ENCODE results near the gene CDH3. TPM values are rescaled to one million over a fixed set of nuclear protein-coding genes. Genes with fewer than 3 reads are reported as not detected.

The CDH3 gene
- total and polyA plus RNA-seq, 2 donors (not counting 1 experiment from before 2014, with no cell fraction given): 0.17 to 0.24 TPM

DNA sequence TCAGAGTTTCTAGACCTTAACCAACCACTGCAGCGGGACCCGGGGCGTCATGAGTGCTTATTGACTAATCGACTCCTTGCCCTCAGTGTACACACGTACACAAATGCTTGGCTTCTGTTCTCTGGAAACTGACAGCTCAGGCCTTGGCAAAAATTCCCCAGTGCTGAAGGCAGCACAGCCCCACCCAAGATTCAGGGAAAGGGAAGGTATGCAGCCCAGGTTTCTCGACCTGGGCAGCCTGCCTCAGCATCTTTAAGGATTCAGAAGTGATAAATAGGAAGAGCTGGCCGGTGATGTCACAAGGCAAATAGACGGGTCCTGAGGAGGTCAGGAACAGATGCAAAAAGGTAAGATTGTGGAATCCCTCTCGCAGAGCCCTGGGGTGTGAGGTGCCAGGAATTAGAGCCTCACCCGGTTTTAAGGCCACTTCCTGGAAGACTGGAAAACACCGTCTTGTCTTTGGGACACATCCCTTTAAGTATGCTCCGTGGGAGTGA, 9.0 kb upstream of the CDH3 start:
- 88% methylated on average over 12 of the region's 12 CpGs for WGBS (ENCODE audit: insufficient coverage)
- H3K9ac ChIP-seq (ENCODE audit: low read length): no peak overlapping the region
- no peak overlapping the region for H3K27ac ChIP-seq (ENCODE audit: low read length in 2 of 2)
- no peak overlapping the region for H3K4me3 Mint-ChIP-seq
- no peak overlapping the region for H2AFZ ChIP-seq (ENCODE audit: insufficient read depth, low read depth, low read length, poor library complexity, severe bottlenecking)
- no peak for DNase-seq
- H3K27me3 ChIP-seq (replicated peaks in 1 of 4; ENCODE audit: control extremely low read depth in 1 of 4, control insufficient read depth in 3 of 4, insufficient read depth in 4 of 4, low read length in 3 of 4): peaks cover 0 to 11% (median 1%) of the 10 kb centered on the region in 4 experiments
- no peak overlapping the region for H3K4me3 ChIP-seq (ENCODE audit: control extremely low read depth in 1 of 5, extremely low read depth in 1 of 5, insufficient read depth in 1 of 5, low read depth in 2 of 5, low read length in 4 of 5)
- H3K9me3 ChIP-seq (ENCODE audit: control extremely low read depth in 1 of 3, control insufficient read depth in 2 of 3, insufficient read depth in 1 of 3, low read length in 2 of 3): no peaks in the 10 kb centered on the region
- POLR2A ChIA-PET: no interaction called here
- no peak overlapping the region for H3K4me2 ChIP-seq (replicated peaks; ENCODE audit: low read depth, low read length, poor library complexity, severe bottlenecking)
- H3K27me3 Mint-ChIP-seq: peaks cover 17% of the 10 kb centered on the region
- TF ChIP-seq, protein P1, sequence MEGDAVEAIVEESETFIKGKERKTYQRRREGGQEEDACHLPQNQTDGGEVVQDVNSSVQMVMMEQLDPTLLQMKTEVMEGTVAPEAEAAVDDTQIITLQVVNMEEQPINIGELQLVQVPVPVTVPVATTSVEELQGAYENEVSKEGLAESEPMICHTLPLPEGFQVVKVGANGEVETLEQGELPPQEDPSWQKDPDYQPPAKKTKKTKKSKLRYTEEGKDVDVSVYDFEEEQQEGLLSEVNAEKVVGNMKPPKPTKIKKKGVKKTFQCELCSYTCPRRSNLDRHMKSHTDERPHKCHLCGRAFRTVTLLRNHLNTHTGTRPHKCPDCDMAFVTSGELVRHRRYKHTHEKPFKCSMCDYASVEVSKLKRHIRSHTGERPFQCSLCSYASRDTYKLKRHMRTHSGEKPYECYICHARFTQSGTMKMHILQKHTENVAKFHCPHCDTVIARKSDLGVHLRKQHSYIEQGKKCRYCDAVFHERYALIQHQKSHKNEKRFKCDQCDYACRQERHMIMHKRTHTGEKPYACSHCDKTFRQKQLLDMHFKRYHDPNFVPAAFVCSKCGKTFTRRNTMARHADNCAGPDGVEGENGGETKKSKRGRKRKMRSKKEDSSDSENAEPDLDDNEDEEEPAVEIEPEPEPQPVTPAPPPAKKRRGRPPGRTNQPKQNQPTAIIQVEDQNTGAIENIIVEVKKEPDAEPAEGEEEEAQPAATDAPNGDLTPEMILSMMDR (IDR thresholded peaks at IDR 0.05): no peak
- no peak for TF ChIP-seq EZH2 (IDR thresholded peaks at IDR 0.05; ENCODE audit: borderline replicate concordance, insufficient read depth, low read depth, low read length, poor library complexity, severe bottlenecking)
- no peaks in the 10 kb centered on the region for H3K9me3 Mint-ChIP-seq (ENCODE audit: insufficient read depth)
- H4K20me1 ChIP-seq (ENCODE audit: control insufficient read depth, insufficient read depth, low read length, poor library complexity, severe bottlenecking): no peaks in the 10 kb centered on the region
- no peaks in the 10 kb centered on the region for H3K4me1 Mint-ChIP-seq
- H3K4me1 ChIP-seq (ENCODE audit: control insufficient read depth in 2 of 2, insufficient read depth in 2 of 2, low read length in 2 of 2): no peaks in the 10 kb centered on the region
- CTCF ChIA-PET: no interaction called here
- no peaks in the 10 kb centered on the region for H3K36me3 ChIP-seq (replicated peaks in 1 of 2; ENCODE audit: control extremely low read depth in 1 of 2, control insufficient read depth in 1 of 2, extremely low read depth in 1 of 2, insufficient read depth in 2 of 2, low read length in 1 of 2)
- no peak overlapping the region for H3K27ac Mint-ChIP-seq
- intact Hi-C loops (cut with micrococcal nuclease): no loop called here
- no peaks in the 10 kb centered on the region for H3K79me2 ChIP-seq (ENCODE audit: control insufficient read depth, insufficient read depth, low read length)
- ATAC-seq (ENCODE audit: low read depth): no peak

DNA sequence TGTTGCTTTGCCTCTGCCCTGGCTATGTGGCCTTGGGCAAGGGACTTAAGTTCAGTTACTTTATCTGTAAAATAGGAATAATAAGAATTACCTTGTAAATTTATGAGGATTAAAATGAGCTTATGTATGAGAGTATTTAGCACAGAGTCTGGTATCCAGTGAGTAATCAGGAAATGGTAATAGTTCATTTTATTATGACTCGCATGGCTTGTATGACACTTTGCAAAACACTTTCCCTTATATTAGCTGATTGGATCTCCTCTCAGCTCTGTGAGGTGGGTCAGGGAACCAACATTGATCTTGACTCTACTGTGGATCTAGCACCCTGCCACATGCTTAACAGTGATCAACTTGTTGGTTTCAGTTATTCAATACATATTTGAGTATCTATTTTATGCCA, 8.3 kb upstream of the CDH3 start:
- no peak overlapping the region for H3K27ac Mint-ChIP-seq
- WGBS (ENCODE audit: insufficient coverage): no CpG with 5 or more reads among the region's 1 CpG
- no peak overlapping the region for H3K4me3 Mint-ChIP-seq
- DNase-seq: no peak
- Histone ChIP-seq H4K20me1 (ENCODE audit: control insufficient read depth, insufficient read depth, low read length, poor library complexity, severe bottlenecking) (no peaks in the 10 kb centered on the region), H3K36me3 (replicated peaks in 1 of 2; ENCODE audit: control extremely low read depth in 1 of 2, control insufficient read depth in 1 of 2, extremely low read depth in 1 of 2, insufficient read depth in 2 of 2, low read length in 1 of 2) (no peaks in the 10 kb centered on the region), H3K79me2 (ENCODE audit: control insufficient read depth, insufficient read depth, low read length) (no peaks in the 10 kb centered on the region), H3K27me3 (replicated peaks in 1 of 4; ENCODE audit: control extremely low read depth in 1 of 4, control insufficient read depth in 3 of 4, insufficient read depth in 4 of 4, low read length in 3 of 4) (peaks cover 0 to 10% (median 2%) of the 10 kb centered on the region in 4 experiments), H3K9ac (ENCODE audit: low read length) (no peak overlapping the region), H3K9me3 (ENCODE audit: control extremely low read depth in 1 of 3, control insufficient read depth in 2 of 3, insufficient read depth in 1 of 3, low read length in 2 of 3) (no peaks in the 10 kb centered on the region), H2AFZ (ENCODE audit: insufficient read depth, low read depth, low read length, poor library complexity, severe bottlenecking) (no peak overlapping the region), H3K4me2 (replicated peaks; ENCODE audit: low read depth, low read length, poor library complexity, severe bottlenecking) (no peak overlapping the region), H3K4me1 (ENCODE audit: control insufficient read depth in 2 of 2, insufficient read depth in 2 of 2, low read length in 2 of 2) (no peaks in the 10 kb centered on the region), H3K27ac (ENCODE audit: low read length in 2 of 2) (no peak overlapping the region), H3K4me3 (ENCODE audit: control extremely low read depth in 1 of 5, extremely low read depth in 1 of 5, insufficient read depth in 1 of 5, low read depth in 2 of 5, low read length in 4 of 5) (no peak overlapping the region)
- no peaks in the 10 kb centered on the region for H3K4me1 Mint-ChIP-seq
- ChIA-PET POLR2A (no interaction called here), CTCF (no interaction called here)
- intact Hi-C loops (cut with micrococcal nuclease): no loop called here
- no peaks in the 10 kb centered on the region for H3K9me3 Mint-ChIP-seq (ENCODE audit: insufficient read depth)
- no peak for TF ChIP-seq EZH2 (IDR thresholded peaks at IDR 0.05; ENCODE audit: borderline replicate concordance, insufficient read depth, low read depth, low read length, poor library complexity, severe bottlenecking)
- TF ChIP-seq, protein P1 (IDR thresholded peaks at IDR 0.05): no peak
- ATAC-seq (ENCODE audit: low read depth): no peak
- peaks cover 17% of the 10 kb centered on the region for H3K27me3 Mint-ChIP-seq
